ENCODE data around the gene AK5. TPM values are rescaled to one million over a fixed set of nuclear protein-coding genes. Genes with fewer than 3 reads are reported as not detected.
"Not testable (repeated sequence)": the region's sequence is repeated elsewhere in the genome, so short reads cannot be mapped to it uniquely, and the experiment has no call there.

The AK5 gene
- total RNA-seq, 4 donors from 2014 or later, result 0.17 to 1.6 (median 0.56) TPM; not detected in 1

DNA sequence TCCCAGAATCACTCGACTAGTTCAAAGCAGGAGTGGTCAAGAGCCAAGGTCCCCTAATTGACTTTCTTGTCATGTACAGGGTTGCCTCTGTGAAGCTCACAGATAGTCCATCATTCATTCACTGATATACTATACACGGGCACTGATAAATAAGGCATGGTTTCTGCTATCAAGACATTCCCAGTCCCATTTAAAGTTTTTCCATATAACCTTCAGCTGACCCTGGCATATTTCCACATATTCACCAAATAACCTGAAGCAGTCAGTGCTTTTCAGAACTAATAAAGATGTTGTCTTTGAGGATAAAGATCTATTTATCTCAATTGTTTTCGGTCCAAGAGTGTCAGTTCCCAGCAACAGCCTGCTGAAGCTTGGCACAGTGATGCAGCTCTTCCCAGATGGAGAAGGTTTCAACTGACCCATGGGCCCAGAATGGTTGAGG lies 227.3 kb downstream of the AK5 start:
- no peak overlapping the region for H3K4me3 ChIP-seq (replicated peaks in 1 of 3)
- no peak overlapping the region for H3K27ac ChIP-seq
- H3K4me1 ChIP-seq, result no peaks in the 10 kb centered on the region
- DNase-seq, result no peak
- intact Hi-C loops (cut with DNase I), result no loop called here
- TF ChIP-seq, protein P1, sequence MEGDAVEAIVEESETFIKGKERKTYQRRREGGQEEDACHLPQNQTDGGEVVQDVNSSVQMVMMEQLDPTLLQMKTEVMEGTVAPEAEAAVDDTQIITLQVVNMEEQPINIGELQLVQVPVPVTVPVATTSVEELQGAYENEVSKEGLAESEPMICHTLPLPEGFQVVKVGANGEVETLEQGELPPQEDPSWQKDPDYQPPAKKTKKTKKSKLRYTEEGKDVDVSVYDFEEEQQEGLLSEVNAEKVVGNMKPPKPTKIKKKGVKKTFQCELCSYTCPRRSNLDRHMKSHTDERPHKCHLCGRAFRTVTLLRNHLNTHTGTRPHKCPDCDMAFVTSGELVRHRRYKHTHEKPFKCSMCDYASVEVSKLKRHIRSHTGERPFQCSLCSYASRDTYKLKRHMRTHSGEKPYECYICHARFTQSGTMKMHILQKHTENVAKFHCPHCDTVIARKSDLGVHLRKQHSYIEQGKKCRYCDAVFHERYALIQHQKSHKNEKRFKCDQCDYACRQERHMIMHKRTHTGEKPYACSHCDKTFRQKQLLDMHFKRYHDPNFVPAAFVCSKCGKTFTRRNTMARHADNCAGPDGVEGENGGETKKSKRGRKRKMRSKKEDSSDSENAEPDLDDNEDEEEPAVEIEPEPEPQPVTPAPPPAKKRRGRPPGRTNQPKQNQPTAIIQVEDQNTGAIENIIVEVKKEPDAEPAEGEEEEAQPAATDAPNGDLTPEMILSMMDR (IDR thresholded peaks at IDR 0.05), result no peak
- no peak for TF ChIP-seq POLR2A (IDR thresholded peaks at IDR 0.05)
- H3K9me3 ChIP-seq, result no peaks in the 10 kb centered on the region
- WGBS, 2 donors, result 81 to 84% methylated on average over 3 of the region's 3 CpGs
- no peaks in the 10 kb centered on the region for H3K27me3 ChIP-seq
- no peaks in the 10 kb centered on the region for H3K36me3 ChIP-seq

DNA sequence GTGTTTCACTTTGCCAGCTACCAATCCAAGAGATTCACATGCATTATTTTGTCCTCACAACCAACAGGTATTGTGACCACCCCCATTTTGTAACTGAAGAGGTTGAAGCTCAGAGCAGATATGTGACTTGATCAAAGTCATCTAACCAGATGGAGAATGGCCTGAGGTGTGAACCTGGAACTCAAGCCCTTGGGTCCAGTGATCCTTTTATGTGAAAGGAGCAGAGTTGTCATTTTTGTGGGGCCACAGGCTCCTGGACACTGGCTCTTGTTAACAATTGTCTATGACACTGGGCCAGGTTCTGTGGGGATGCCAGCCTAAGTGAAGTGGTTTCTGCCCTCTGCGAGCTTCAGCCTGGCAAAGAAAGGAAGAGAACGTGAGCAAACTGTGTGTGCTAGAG lies 228.1 kb downstream of the AK5 start:
- Histone ChIP-seq H3K27me3 (no peaks in the 10 kb centered on the region), H3K27ac (no peak overlapping the region), H3K9me3 (no peaks in the 10 kb centered on the region), H3K4me1 (peaks cover 0 to 2% of the 10 kb centered on the region in 2 donors), H3K36me3 (no peaks in the 10 kb centered on the region), H3K4me3 (replicated peaks in 1 of 3) (no peak overlapping the region)
- DNase-seq, result no peak
- intact Hi-C loops (cut with DNase I), result no loop called here
- 89 to 91% methylated on average over 2 of the region's 2 CpGs for WGBS, 2 donors
- TF ChIP-seq POLR2A (IDR thresholded peaks at IDR 0.05), result no peak
- TF ChIP-seq, protein P1 (IDR thresholded peaks at IDR 0.05), result no peak

DNA sequence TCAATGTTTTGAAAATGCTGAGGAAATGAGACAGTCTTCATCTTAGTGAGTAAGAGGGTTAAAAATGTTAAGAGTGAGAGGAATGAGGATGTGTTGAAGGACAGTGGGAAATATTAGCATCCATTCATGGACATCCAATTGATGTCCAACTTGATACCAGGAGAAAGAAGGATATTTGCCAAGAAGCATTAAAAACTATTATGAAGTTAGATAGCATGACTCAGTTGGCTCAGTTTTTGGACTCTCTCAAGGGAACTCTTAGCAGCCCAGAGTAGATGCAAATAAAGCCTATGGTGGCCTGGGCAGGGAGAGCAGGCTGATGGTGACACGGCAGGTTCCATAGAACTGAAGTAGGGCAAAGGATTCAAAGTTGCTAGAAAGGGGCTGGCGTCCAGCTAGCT lies 229.6 kb downstream of the AK5 start:
- Histone ChIP-seq H3K27me3 (no peaks in the 10 kb centered on the region), H3K4me3 (replicated peaks in 1 of 3) (no peak overlapping the region), H3K27ac (no peak overlapping the region), H3K4me1 (peaks cover 0 to 2% of the 10 kb centered on the region in 2 donors), H3K9me3 (no peaks in the 10 kb centered on the region), H3K36me3 (no peaks in the 10 kb centered on the region)
- no peak for DNase-seq
- 72 to 82% methylated on average over 2 of the region's 2 CpGs for WGBS, 2 donors
- no peak for TF ChIP-seq POLR2A (IDR thresholded peaks at IDR 0.05)
- TF ChIP-seq, protein P1 (IDR thresholded peaks at IDR 0.05), result no peak
- intact Hi-C loops (cut with DNase I), result no loop called here

DNA sequence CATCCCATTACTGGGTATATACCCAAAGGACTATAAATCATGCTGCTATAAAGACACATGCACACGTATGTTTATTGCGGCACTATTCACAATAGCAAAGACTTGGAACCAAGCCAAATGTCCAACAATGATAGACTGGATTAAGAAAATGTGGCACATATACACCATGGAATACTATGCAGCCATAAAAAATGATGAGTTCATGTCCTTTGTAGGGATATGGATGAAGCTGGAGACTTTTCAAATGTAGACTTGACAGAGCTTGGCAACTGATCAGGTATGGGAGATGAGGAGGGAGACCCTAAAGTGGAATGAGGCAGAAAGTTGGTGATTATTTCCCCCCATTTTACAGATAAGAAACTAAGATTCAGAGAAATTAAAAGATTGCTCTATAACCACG lies 230.8 kb downstream of the AK5 start:
- H3K36me3 ChIP-seq, result not testable (repeated sequence)
- 94 to 95% methylated on average over 1 to 3 of the region's 3 CpGs for WGBS, 2 donors

DNA sequence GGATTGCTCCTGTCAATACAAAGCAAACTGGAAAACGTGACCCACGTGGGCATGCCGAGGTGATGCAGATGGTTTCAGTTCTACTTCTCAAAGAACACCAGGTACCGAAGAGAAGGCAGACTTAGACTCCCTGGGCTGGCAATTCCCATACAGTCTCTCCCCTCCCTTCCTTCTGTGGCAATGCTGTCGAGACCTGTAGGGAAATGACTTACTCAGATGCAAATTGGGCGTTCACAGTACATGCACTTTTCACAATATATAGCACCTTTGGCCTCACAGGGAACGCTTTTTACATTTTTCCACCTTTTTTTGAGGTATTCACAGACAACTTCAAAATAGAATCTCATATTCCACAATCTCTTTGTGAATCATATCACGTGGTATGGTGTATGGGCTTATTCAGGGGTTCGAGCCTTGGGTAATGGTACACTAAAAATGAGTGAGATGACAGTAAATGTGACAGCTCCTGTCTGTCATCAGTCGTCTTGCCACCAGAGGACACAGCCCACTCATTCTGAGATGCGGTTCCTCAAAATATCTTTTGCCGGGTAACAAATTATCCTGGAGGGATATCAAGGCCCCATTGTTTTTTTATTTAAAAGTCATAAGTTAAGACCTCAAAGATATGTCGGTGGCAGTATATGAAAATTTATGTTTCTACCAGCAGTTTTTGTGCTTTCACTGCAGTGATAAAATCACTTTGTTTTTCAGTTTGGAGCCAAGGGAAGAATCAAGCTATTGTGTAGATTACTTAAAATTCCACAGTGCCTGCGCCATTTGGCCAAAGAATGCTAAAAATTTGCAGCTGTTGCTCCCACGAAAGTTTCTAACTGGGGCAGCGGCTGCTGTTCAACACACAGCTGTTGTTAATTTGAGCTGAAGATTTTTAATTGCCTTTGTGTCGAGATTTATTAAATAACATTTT lies 232.3 kb downstream of the AK5 start:
- no peak for DNase-seq
- H3K4me1 ChIP-seq, result peaks cover 0 to 2% of the 10 kb centered on the region in 2 donors
- intact Hi-C loops (cut with DNase I), result no loop called here
- no peaks in the 10 kb centered on the region for H3K27me3 ChIP-seq
- H3K4me3 ChIP-seq (replicated peaks in 1 of 3), result no peak overlapping the region
- TF ChIP-seq, protein P1 (IDR thresholded peaks at IDR 0.05), result no peak
- TF ChIP-seq POLR2A (IDR thresholded peaks at IDR 0.05), result no peak
- H3K27ac ChIP-seq, result no peak overlapping the region
- H3K9me3 ChIP-seq, result no peaks in the 10 kb centered on the region
- WGBS, 2 donors, result 62 to 68% methylated on average over 17 of the region's 17 CpGs
- no peaks in the 10 kb centered on the region for H3K36me3 ChIP-seq

More for the DNA sequence above, 230.8 kb downstream of the AK5 start:
- H3K4me3 ChIP-seq (replicated peaks in 1 of 3); H3K9me3 ChIP-seq; H3K27ac ChIP-seq; H3K27me3 ChIP-seq; intact Hi-C loops (cut with DNase I); DNase-seq; H3K4me1 ChIP-seq: not testable (repeated sequence)
